H1 (cell line): ENCODE results near the gene RAB31. TPM values are rescaled to one million over a fixed set of nuclear protein-coding genes. Genes with fewer than 3 reads are reported as not detected.

Experiments
- CTCF ChIA-PET: fragments of 300-600 bp; sonication (Branson Sonifier 250); formaldehyde crosslinking; loops from one replicate; lab custom pipeline; 2021; ENCODE audit not compliant: partially characterized antibody; lab: Charles Lee
- POLR2A ChIA-PET: fragments of 300-600 bp; sonication (Branson Sonifier 250); formaldehyde crosslinking; loops from one replicate; lab custom pipeline; 2021; ENCODE audit warnings: inconsistent platforms; ENCODE audit not compliant: partially characterized antibody; lab: Charles Lee
- DNase-seq, 2 experiments: peaks; one replicate each; pipeline versions ENCODE4 v3.0.0 to v3.0.0-alpha.2; 2010 to 2022; ENCODE audit warnings: low spot score in 2 of 2, low read depth in 1 of 2, mixed read lengths in 1 of 2
- FAIRE-seq: peaks from 2 replicates; lab custom pipeline; 2011; peaks lifted over from hg19 to GRCh38; lab: Jason Lieb, UNC
- H2AFZ ChIP-seq: 2 replicates; pipeline ENCODE4 v1.8.1; 2012; ENCODE audit warnings: low read length, inconsistent platforms
- H2AK5ac ChIP-seq: 2 replicates; pipeline ENCODE4 v1.6.1; 2013; ENCODE audit warnings: low read depth, low read length
- H2BK120ac ChIP-seq: replicated peaks from 2 replicates; pipeline ENCODE3; 2013; ENCODE audit warnings: low read depth, low read length, inconsistent platforms
- H2BK12ac ChIP-seq: 2 replicates; pipeline ENCODE4 v1.6.1; 2013; ENCODE audit warnings: low read depth, low read length
- H2BK15ac ChIP-seq: 2 replicates; pipeline ENCODE4 v1.6.1; 2013; ENCODE audit warnings: low read length
- H2BK20ac ChIP-seq: 2 replicates; pipeline ENCODE4 v1.6.1; 2013; ENCODE audit warnings: low read length
- H2BK5ac ChIP-seq: 2 replicates; pipeline ENCODE4 v1.6.1; 2013; ENCODE audit warnings: low read depth, low read length
- H3K14ac ChIP-seq: 2 replicates; pipeline ENCODE4 v1.6.1; 2013; ENCODE audit warnings: inconsistent platforms; ENCODE audit not compliant: insufficient read length
- H3K18ac ChIP-seq: 2 replicates; pipeline ENCODE4 v1.6.1; 2013; ENCODE audit warnings: low read length; ENCODE audit errors: extremely low read depth
- H3K23ac ChIP-seq: 2 replicates; pipeline ENCODE4 v1.6.1; 2013; ENCODE audit warnings: inconsistent platforms; ENCODE audit not compliant: insufficient read length
- H3K23me2 ChIP-seq: 2 replicates; pipeline ENCODE4 v1.6.1; 2013; ENCODE audit warnings: low read depth, low read length
- H3K27ac ChIP-seq: 2 replicates; pipeline ENCODE4 v1.6.1; 2011; ENCODE audit warnings: low read depth, low read length, inconsistent platforms
- H3K27me3 ChIP-seq, 4 experiments: replicated peaks in 1 of 4; 1 replicate in 1 of 4; 2 replicates in 3 of 4; pipeline versions ENCODE4 v1.6.1 to v1.8.1; 2011 to 2013; ENCODE audit warnings: low read length in 3 of 4, mild to moderate bottlenecking in 3 of 4, inconsistent platforms in 2 of 4, mixed read lengths in 2 of 4, moderate library complexity in 1 of 4; ENCODE audit not compliant: control insufficient read depth in 3 of 4, insufficient read depth in 3 of 4; ENCODE audit errors: extremely low read depth in 1 of 4
- H3K36me3 ChIP-seq, 4 experiments: 2 replicates each; pipeline versions ENCODE4 v1.6.1 to v1.8.1; 2011 to 2013; ENCODE audit warnings: mild to moderate bottlenecking in 4 of 4, low read length in 3 of 4, moderate library complexity in 2 of 4, control low read depth in 1 of 4, inconsistent platforms in 1 of 4; ENCODE audit not compliant: insufficient read depth in 4 of 4, control insufficient read depth in 2 of 4
- H3K4ac ChIP-seq: replicated peaks from 2 replicates; pipeline ENCODE3; 2013; ENCODE audit warnings: low read length, low read depth, mixed read lengths, inconsistent platforms; ENCODE audit not compliant: insufficient read length
- H3K4me1 ChIP-seq, 4 experiments: replicated peaks in 1 of 4; 1 replicate in 1 of 4; 2 replicates in 3 of 4; pipeline versions ENCODE4 v1.6.1 to v1.8.1; 2011 to 2013; ENCODE audit warnings: low read length in 3 of 4, inconsistent platforms in 2 of 4, mixed read lengths in 1 of 4; ENCODE audit not compliant: insufficient read depth in 4 of 4, control insufficient read depth in 3 of 4
- H3K4me2 ChIP-seq, 2 experiments: 2 replicates each; pipeline versions ENCODE4 v1.6.1 to v1.8.1; 2011 to 2013; ENCODE audit warnings: low read depth in 2 of 2, low read length in 2 of 2, control low read depth in 1 of 2, inconsistent platforms in 1 of 2, mild to moderate bottlenecking in 1 of 2; ENCODE audit not compliant: insufficient read depth in 1 of 2
- H3K4me3 ChIP-seq, 4 experiments: fragments of 200-600, 300-600 bp in 1 of 4; sonication (generic), shearing (Covaris generic), sonication (Bioruptor Twin) in 1 of 4; 2 replicates each; pipeline versions ENCODE4 v1.5.1 to v1.8.1; 2011 to 2016; ENCODE audit warnings: low read length in 4 of 4, low read depth in 3 of 4, control low read depth in 2 of 4, inconsistent platforms in 2 of 4, mild to moderate bottlenecking in 2 of 4, mixed read lengths in 1 of 4, moderate library complexity in 1 of 4; ENCODE audit not compliant: insufficient read depth in 2 of 4; ENCODE audit errors: extremely low read depth in 1 of 4
- H3K56ac ChIP-seq: replicated peaks from 2 replicates; pipeline ENCODE3; 2013; ENCODE audit warnings: low read depth, mild to moderate bottlenecking, mixed read lengths, low read length, inconsistent platforms; ENCODE audit not compliant: insufficient read length
- H3K79me1 ChIP-seq: 2 replicates; pipeline ENCODE4 v1.6.1; 2013; ENCODE audit warnings: low read depth, low read length, control low read depth
- H3K79me2 ChIP-seq, 2 experiments: 2 replicates each; pipeline versions ENCODE4 v1.6.1 to v1.8.1; 2012 to 2013; ENCODE audit warnings: low read length in 2 of 2, mild to moderate bottlenecking in 2 of 2, inconsistent platforms in 1 of 2; ENCODE audit not compliant: insufficient read depth in 2 of 2, control insufficient read depth in 1 of 2
- H3K9ac ChIP-seq, 4 experiments: replicated peaks in 1 of 4; 1 replicate in 1 of 4; 2 replicates in 3 of 4; pipeline versions ENCODE4 v1.6.1 to v1.8.1; 2011 to 2013; ENCODE audit warnings: low read depth in 3 of 4, low read length in 3 of 4, control low read depth in 2 of 4, mild to moderate bottlenecking in 2 of 4, moderate library complexity in 2 of 4, inconsistent platforms in 1 of 4; ENCODE audit errors: extremely low read depth in 1 of 4
- H3K9me3 ChIP-seq, 2 experiments: 2 replicates each; pipeline versions ENCODE4 v1.6.1 to v1.8.1; 2012 to 2013; ENCODE audit warnings: mild to moderate bottlenecking in 2 of 2, moderate library complexity in 2 of 2, control low read depth in 1 of 2, inconsistent platforms in 1 of 2, low read depth in 1 of 2, low read length in 1 of 2, mixed read lengths in 1 of 2; ENCODE audit not compliant: insufficient read depth in 2 of 2
- H4K20me1 ChIP-seq, 2 experiments: replicated peaks in 1 of 2; 2 replicates each; pipeline versions ENCODE3 to v1.8.1; 2011 to 2013; ENCODE audit warnings: inconsistent platforms in 2 of 2, low read length in 2 of 2, mild to moderate bottlenecking in 1 of 2; ENCODE audit not compliant: insufficient read depth in 2 of 2, control insufficient read depth in 1 of 2
- H4K5ac ChIP-seq: 2 replicates; pipeline ENCODE4 v1.6.1; 2013; ENCODE audit warnings: low read length, low read depth, mixed read lengths, inconsistent platforms; ENCODE audit not compliant: insufficient read length
- H4K8ac ChIP-seq: 2 replicates; pipeline ENCODE4 v1.8.0; 2013; ENCODE audit warnings: mild to moderate bottlenecking, moderate library complexity, low read length, inconsistent platforms; ENCODE audit not compliant: insufficient read depth; ENCODE audit errors: extremely low read depth
- H4K91ac ChIP-seq: replicated peaks from 2 replicates; pipeline ENCODE3; 2013; ENCODE audit warnings: low read length, mixed read lengths, inconsistent platforms; ENCODE audit not compliant: insufficient read length
- ATF2 ChIP-seq: IDR thresholded peaks from 2 replicates; pipeline ENCODE4 v1.6.1; 2012; ENCODE audit warnings: low read length, inconsistent platforms
- CHD2 ChIP-seq: IDR thresholded peaks from 2 replicates; pipeline ENCODE4 v1.6.1; 2012; ENCODE audit warnings: low read length, improper control_type of control experiment
- EGR1 ChIP-seq: IDR thresholded peaks from 2 replicates; pipeline ENCODE4 v1.6.1; 2011; ENCODE audit warnings: low read depth, low read length, borderline replicate concordance
- FOSL1 ChIP-seq: IDR thresholded peaks from 2 replicates; pipeline ENCODE4 v1.6.1; 2011; ENCODE audit warnings: mild to moderate bottlenecking, low read depth, low read length, moderate library complexity; ENCODE audit not compliant: insufficient read depth
- HDAC6 ChIP-seq: IDR thresholded peaks from one replicate; pipeline ENCODE4 v1.7.1; 2012; ENCODE audit warnings: low read depth, mild to moderate bottlenecking, inconsistent platforms, low read length, moderate library complexity
- NANOG ChIP-seq: IDR thresholded peaks from 2 replicates; pipeline ENCODE4 v1.6.1; 2011; ENCODE audit warnings: low read length, low read depth, mild to moderate bottlenecking, inconsistent platforms; ENCODE audit not compliant: insufficient read depth, poor library complexity, severe bottlenecking
- POU5F1 ChIP-seq: IDR thresholded peaks from 2 replicates; pipeline ENCODE4 v1.6.1; 2011; ENCODE audit warnings: low read depth, mild to moderate bottlenecking, low read length, moderate library complexity
- RAD21 ChIP-seq, 2 experiments: IDR thresholded peaks in 1 of 2; conservative IDR thresholded peaks in 1 of 2; 2 replicates each; pipeline ENCODE4 v1.6.1; 2011; ENCODE audit warnings: low read depth in 2 of 2, low read length in 2 of 2, improper control_type of control experiment in 1 of 2, inconsistent platforms in 1 of 2, mild to moderate bottlenecking in 1 of 2, moderate library complexity in 1 of 2
- SP1 ChIP-seq: IDR thresholded peaks from 2 replicates; pipeline ENCODE4 v1.6.1; 2011; ENCODE audit warnings: low read depth, low read length
- TBP ChIP-seq: IDR thresholded peaks from 2 replicates; pipeline ENCODE4 v1.6.1; 2011; ENCODE audit warnings: low read depth, low read length, improper control_type of control experiment
- ZNF274 ChIP-seq: IDR thresholded peaks from 2 replicates; pipeline ENCODE4 v1.7.0; 2012; ENCODE audit warnings: low read length, borderline replicate concordance; ENCODE audit errors: extremely low read depth
- WGBS, 2 experiments: shearing (Covaris generic) in 1 of 2; methylation state at CpG; one replicate each; pipeline versions ENCODE4 v1.1.6 to v1.1.7; 2013 to 2015; ENCODE audit warnings: low lambda C conversion rate in 2 of 2, mixed read lengths in 2 of 2, inconsistent platforms in 1 of 2, low coverage in 1 of 2, missing lambda C conversion rate in 1 of 2; ENCODE audit not compliant: insufficient replicate concordance in 2 of 2, insufficient coverage in 1 of 2, insufficient read length in 1 of 2; ENCODE audit errors: extremely low coverage in 1 of 2, missing lambda C conversion rate in 1 of 2; 5-methylcytosine and 5-hydroxymethylcytosine counted together
- polyA plus RNA-seq, 7 experiments: library from polyadenylated mRNA; depleted of rRNA in 3 of 7; stranded (reverse) in 5 of 7; unstranded in 2 of 7; fragments of >200 nt in 5 of 7; fragments of 200-250 nt in 2 of 7; gene quantifications; 1 replicate in 5 of 7; 2 replicates in 1 of 7; 4 replicates in 1 of 7; pipeline versions ENCODE4 v1.2.1 to v1.2.3, GENCODE V29; 2011 to 2013; ENCODE audit warnings: missing spikeins in 2 of 7, mixed read lengths in 2 of 7
- total RNA-seq: library from RNA; stranded (reverse); fragmentation: NEBNext Ultra II Directional; extraction: Animal tissue kit (Norgen Biotek cat#: 25700); gene quantifications from 2 replicates; pipeline ENCODE4 v1.2.1, GENCODE V29; 2021

Gene RAB31
- total and polyA plus RNA-seq, 2 of the 8 experiments (the other 6 are each of a cell fraction or from before 2014, with no cell fraction given): 15.2 to 40.9 TPM

- no peaks in the 10 kb centered on the region; a peak in 1 of 7 replicates for H3K4me1 ChIP-seq
- FAIRE-seq: no peak
- no peak overlapping the region for H2BK15ac ChIP-seq
- H3K27me3 ChIP-seq: no peaks in the 10 kb centered on the region
- H3K18ac ChIP-seq: no peak overlapping the region
- H3K4me2 ChIP-seq: no peak overlapping the region
- no peak overlapping the region for H2BK120ac ChIP-seq
- H2BK20ac ChIP-seq: no peak overlapping the region
- ChIA-PET CTCF (interaction anchor here (1.1 to 3.6 kb wide), 5 partner anchors 8 to 271 kb away, joined by 3 to 12 read pairs (median 5); no protein-coding TSS in a partner anchor), POLR2A (no interaction called here)
- no peak overlapping the region for H2AK5ac ChIP-seq
- WGBS, 2 experiments: 92% methylated on average over 9 of the region's 10 CpGs; no CpG with 5 or more reads in 1 of the 2 experiments
- no peak for DNase-seq
- no peak overlapping the region for H4K5ac ChIP-seq
- no peak overlapping the region for H3K27ac ChIP-seq
- no peaks in the 10 kb centered on the region for H3K36me3 ChIP-seq
- no peak overlapping the region for H3K4ac ChIP-seq
- H3K4me3 ChIP-seq: no peak overlapping the region
- H2AFZ ChIP-seq: no peak overlapping the region
- no peaks in the 10 kb centered on the region for H3K23me2 ChIP-seq
- no peaks in the 10 kb centered on the region for H4K20me1 ChIP-seq
- no peaks in the 10 kb centered on the region for H3K9me3 ChIP-seq
- H4K8ac ChIP-seq: no peak overlapping the region
- no peaks in the 10 kb centered on the region for H3K79me2 ChIP-seq
- H4K91ac ChIP-seq: no peak overlapping the region
- H3K9ac ChIP-seq: no peak overlapping the region
- H3K79me1 ChIP-seq: peaks cover 3% of the 10 kb centered on the region
- no peak overlapping the region for H3K23ac ChIP-seq
- H3K14ac ChIP-seq: no peak overlapping the region
- H2BK12ac ChIP-seq: no peak overlapping the region
- H2BK5ac ChIP-seq: no peak overlapping the region
- no peak overlapping the region for H3K56ac ChIP-seq
- TF ChIP-seq TBP: no peak
- no peak for TF ChIP-seq FOSL1
- TF ChIP-seq HDAC6: no peak
- no peak for TF ChIP-seq RAD21 (IDR thresholded peaks at IDR 0.05 in 1 of 2, conservative IDR thresholded peaks at IDR 0.05 in 1 of 2; ENCODE audit: low read depth in 2 of 2, low read length in 2 of 2)
- TF ChIP-seq NANOG: no peak
- TF ChIP-seq POU5F1: no peak
- TF ChIP-seq SP1: no peak
- no peak for TF ChIP-seq CHD2
- TF ChIP-seq EGR1: no peak
- no peak for TF ChIP-seq ZNF274
- no peak for TF ChIP-seq ATF2
Observed at GRCh38 chr18:9846162-9846925, 138.2 kb downstream of the RAB31 start.
